ENCODE data around the gene ABI1. TPM values are rescaled to one million over a fixed set of nuclear protein-coding genes. Genes with fewer than 3 reads are reported as not detected.

ABI1 gene
- total and polyA plus RNA-seq, 2 of the 4 experiments (the other 2 are of a cell fraction): 49.6 to 71.3 TPM

DNA sequence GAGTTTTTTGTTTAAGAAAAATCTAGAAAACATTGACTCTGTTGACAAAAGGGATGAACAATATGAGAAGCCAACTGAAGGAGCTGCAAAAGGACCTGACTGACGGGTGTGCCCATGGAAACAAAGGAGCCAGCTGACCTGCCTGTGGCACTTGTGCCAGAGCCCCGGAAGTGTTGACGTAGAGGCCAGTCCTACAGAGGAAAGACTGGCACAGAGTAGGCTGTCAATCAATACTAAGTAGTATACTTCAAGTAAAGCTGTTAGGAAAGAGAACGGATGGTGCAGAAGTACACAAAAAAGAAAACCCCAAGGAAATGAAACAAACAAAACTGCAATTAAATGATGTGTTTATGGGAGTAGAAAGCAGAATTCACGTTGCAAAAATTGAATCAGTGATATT lies 19.0 kb upstream of the ABI1 start (continued):
- TF ChIP-seq, protein P1, sequence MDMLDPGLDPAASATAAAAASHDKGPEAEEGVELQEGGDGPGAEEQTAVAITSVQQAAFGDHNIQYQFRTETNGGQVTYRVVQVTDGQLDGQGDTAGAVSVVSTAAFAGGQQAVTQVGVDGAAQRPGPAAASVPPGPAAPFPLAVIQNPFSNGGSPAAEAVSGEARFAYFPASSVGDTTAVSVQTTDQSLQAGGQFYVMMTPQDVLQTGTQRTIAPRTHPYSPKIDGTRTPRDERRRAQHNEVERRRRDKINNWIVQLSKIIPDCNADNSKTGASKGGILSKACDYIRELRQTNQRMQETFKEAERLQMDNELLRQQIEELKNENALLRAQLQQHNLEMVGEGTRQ (IDR thresholded peaks at IDR 0.05; ENCODE audit: low read depth, low read length): no peak

- TF ChIP-seq, protein P2, sequence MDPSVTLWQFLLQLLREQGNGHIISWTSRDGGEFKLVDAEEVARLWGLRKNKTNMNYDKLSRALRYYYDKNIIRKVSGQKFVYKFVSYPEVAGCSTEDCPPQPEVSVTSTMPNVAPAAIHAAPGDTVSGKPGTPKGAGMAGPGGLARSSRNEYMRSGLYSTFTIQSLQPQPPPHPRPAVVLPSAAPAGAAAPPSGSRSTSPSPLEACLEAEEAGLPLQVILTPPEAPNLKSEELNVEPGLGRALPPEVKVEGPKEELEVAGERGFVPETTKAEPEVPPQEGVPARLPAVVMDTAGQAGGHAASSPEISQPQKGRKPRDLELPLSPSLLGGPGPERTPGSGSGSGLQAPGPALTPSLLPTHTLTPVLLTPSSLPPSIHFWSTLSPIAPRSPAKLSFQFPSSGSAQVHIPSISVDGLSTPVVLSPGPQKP (IDR thresholded peaks at IDR 0.05; ENCODE audit: borderline replicate concordance, low read depth, low read length): no peak
- TF ChIP-seq, protein P1 (IDR thresholded peaks at IDR 0.05; ENCODE audit: low read depth, low read length): no peak
- TF ChIP-seq RFX5 (IDR thresholded peaks at IDR 0.05; ENCODE audit: low read depth, low read length): no peak
- no peaks in the 10 kb centered on the region for H3K36me3 ChIP-seq (ENCODE audit: control insufficient read depth, insufficient read depth, low read length)
- H3K23ac ChIP-seq (ENCODE audit: low read depth, low read length): no peak overlapping the region
- BruUV-seq (replicated peaks): no TSS peak
- H2AK9ac ChIP-seq (replicated peaks; ENCODE audit: low read depth, low read length, poor library complexity): no peak overlapping the region
- no peaks in the 10 kb centered on the region for H4K20me1 ChIP-seq (ENCODE audit: insufficient read depth, low read length)
- ATAC-seq (ENCODE audit: low read depth) (no peak), DNase-seq (no peak)
- H3K9ac ChIP-seq (ENCODE audit: low read depth, low read length): no peak overlapping the region
- H3K18ac ChIP-seq (ENCODE audit: low read depth, low read length): no peak overlapping the region
- H3K4me2 ChIP-seq (ENCODE audit: low read depth, low read length): no peak overlapping the region
- ChIA-PET CTCF (interaction anchor here (0.6 to 1.3 kb wide), 3 partner anchors 10 to 23 kb away, joined by 3 to 4 read pairs (median 4); partner anchors contain the start of gene ABI1), POLR2A (ENCODE audit: unreplicated experiment) (no interaction called here)
- H3K9me1 ChIP-seq (ENCODE audit: insufficient read depth, low read length): no peaks in the 10 kb centered on the region
- no peaks in the 10 kb centered on the region for H3K79me1 ChIP-seq (ENCODE audit: low read depth in 1 of 2, low read length in 2 of 2)
- in situ Hi-C loops (cut with MboI; ENCODE audit: low sequenced_read_pairs) (no loop called here), intact Hi-C loops (cut with micrococcal nuclease) (no loop called here), dilution Hi-C loops (cut with HindIII; ENCODE audit: low sequenced_read_pairs, unreplicated experiment) (no loop called here)
- H3K14ac ChIP-seq (replicated peaks; ENCODE audit: low read depth, low read length): no peak overlapping the region
- no CpG with 5 or more reads among the region's 1 CpG for WGBS, 2 experiments (ENCODE audit: extremely low coverage in 2 of 2, insufficient read length in 1 of 2)
- H3K56ac ChIP-seq (ENCODE audit: extremely low read depth, insufficient read depth, low read length): no peak overlapping the region
- H4K8ac ChIP-seq (ENCODE audit: low read depth in 2 of 2, low read length in 2 of 2): no peak overlapping the region
- H2BK120ac ChIP-seq (ENCODE audit: low read depth, low read length): no peak overlapping the region
- no peak overlapping the region for H2BK5ac ChIP-seq (ENCODE audit: low read depth, low read length, poor library complexity, severe bottlenecking)
- H3K9me3 ChIP-seq (ENCODE audit: control insufficient read depth, insufficient read depth, low read length): no peaks in the 10 kb centered on the region
- no peak overlapping the region for H2BK20ac ChIP-seq (ENCODE audit: low read depth, low read length)
- no peak overlapping the region for H2AK5ac ChIP-seq (ENCODE audit: low read depth, low read length)
- no peak overlapping the region for H4K91ac ChIP-seq (ENCODE audit: insufficient read depth, low read depth, low read length)
- H2AFZ ChIP-seq (replicated peaks; ENCODE audit: low read length, poor library complexity): no peak overlapping the region
- no peak overlapping the region for H4K5ac ChIP-seq (ENCODE audit: low read depth, low read length)
- H3K4me3 ChIP-seq (ENCODE audit: insufficient read depth, low read depth, low read length): no peak overlapping the region
- H3K27me3 ChIP-seq (ENCODE audit: control insufficient read depth, insufficient read depth, low read length): peaks cover 3% of the 10 kb centered on the region
- H2BK15ac ChIP-seq (ENCODE audit: low read depth, low read length): no peak overlapping the region
- no peaks in the 10 kb centered on the region for H3K4me1 ChIP-seq (ENCODE audit: control insufficient read depth, insufficient read depth, low read length)
- H3K27ac ChIP-seq (ENCODE audit: insufficient read depth, low read length): no peak overlapping the region
- H3K4ac ChIP-seq (ENCODE audit: low read depth, low read length): no peak overlapping the region
Observed at GRCh38 chr10:26870766-26871165, 10.0 kb upstream of the ABI1 start.
